ENCODE data around the gene USP3.

- no peak for TF ChIP-seq CTCF (IDR thresholded peaks at IDR 0.05)
- TF ChIP-seq POLR2A (IDR thresholded peaks at IDR 0.05) = no peak
These were observed 23.1 kb upstream of the USP3 start for GRCh38 chr15:63481105-63481810.

Measured in body of pancreas (tissue), 4 donors.